BLaER1 treated with 17β-estradiol and CSF1 and Interleukin-3, amounts not matched to agents 10 nM and 100 nM (cell line): ENCODE data around the gene CLEC4F.

Experiments used
- H3K27ac ChIP-seq, 11 experiments: shearing (Covaris generic); formaldehyde crosslinking; 2 replicates each; pipeline ENCODE4 v1.8.1; 2022
- H3K27me3 ChIP-seq, 11 experiments: shearing (Covaris generic); formaldehyde crosslinking; 2 replicates each; pipeline ENCODE4 v1.8.1; 2022
- H3K36me3 ChIP-seq, 11 experiments: shearing (Covaris generic); formaldehyde crosslinking; 2 replicates each; pipeline ENCODE4 v1.8.1; 2022
- H3K4me1 ChIP-seq, 10 experiments: shearing (Covaris generic); formaldehyde crosslinking; 2 replicates each; pipeline ENCODE4 v1.8.1; 2022
- H3K4me2 ChIP-seq, 11 experiments: shearing (Covaris generic); formaldehyde crosslinking; 2 replicates each; pipeline ENCODE4 v1.8.1; 2022
- H3K4me3 ChIP-seq, 10 experiments: shearing (Covaris generic); formaldehyde crosslinking; 2 replicates each; pipeline ENCODE4 v1.8.1; 2022
- H3K9ac ChIP-seq, 11 experiments: shearing (Covaris generic); formaldehyde crosslinking; 2 replicates each; pipeline ENCODE4 v1.8.1; 2022
- H3K9me3 ChIP-seq, 11 experiments: shearing (Covaris generic); formaldehyde crosslinking; replicated peaks in 1 of 11; 2 replicates each; pipeline ENCODE4 v1.8.1; 2022
- H4K20me1 ChIP-seq, 11 experiments: shearing (Covaris generic); formaldehyde crosslinking; 2 replicates each; pipeline ENCODE4 v1.8.1; 2022
- Cebpa-rat ChIP-seq, 11 experiments: shearing (Covaris generic); IDR thresholded peaks; 2 replicates each; pipeline ENCODE4 v1.8.1; 2022

CLEC4F gene

DNA sequence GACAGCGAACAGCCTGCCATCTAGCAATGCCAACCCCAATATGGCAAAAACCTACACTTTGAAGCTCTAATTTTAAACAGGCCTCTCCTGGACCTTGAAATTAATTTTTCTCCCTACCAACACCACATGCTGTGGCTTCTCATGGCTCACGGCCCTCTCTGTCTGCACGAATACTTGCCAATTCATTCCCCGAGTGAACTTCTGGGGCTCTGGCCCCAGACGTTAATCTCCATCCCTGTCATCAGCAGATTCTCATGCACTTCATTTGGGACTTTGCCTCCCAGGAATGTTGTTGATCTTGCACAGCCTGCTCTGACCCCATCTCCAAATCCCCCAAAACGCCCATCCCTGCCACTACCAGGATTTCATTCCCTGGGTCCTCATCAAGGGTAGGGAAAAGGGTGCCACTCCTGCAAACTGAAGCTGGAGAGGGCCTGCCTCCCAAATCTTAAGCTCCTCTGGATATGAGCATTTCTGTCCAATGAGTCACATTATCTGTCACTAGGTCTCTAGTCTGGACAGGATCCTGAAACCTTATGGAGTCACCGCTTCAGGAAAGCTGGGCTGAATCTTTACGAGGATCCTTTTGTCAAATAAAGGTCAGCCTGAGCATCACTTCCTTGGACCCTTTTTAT is 40.4 kb downstream of the CLEC4F start:
- H3K27ac ChIP-seq = no peak overlapping the region
- no peaks in the 10 kb centered on the region for H3K36me3 ChIP-seq
- H3K4me2 ChIP-seq = no peak overlapping the region
- no peak for TF ChIP-seq Cebpa-rat (IDR thresholded peaks at IDR 0.05)
- peaks cover 0 to 6% (median 0%) of the 10 kb centered on the region in 10 experiments; a peak in 3 of 20 replicates for H3K4me1 ChIP-seq
- no peaks in the 10 kb centered on the region for H4K20me1 ChIP-seq
- H3K9me3 ChIP-seq = no peaks in the 10 kb centered on the region
- no peaks in the 10 kb centered on the region for H3K27me3 ChIP-seq
- no peak overlapping the region for H3K9ac ChIP-seq
- no peak overlapping the region for H3K4me3 ChIP-seq

DNA sequence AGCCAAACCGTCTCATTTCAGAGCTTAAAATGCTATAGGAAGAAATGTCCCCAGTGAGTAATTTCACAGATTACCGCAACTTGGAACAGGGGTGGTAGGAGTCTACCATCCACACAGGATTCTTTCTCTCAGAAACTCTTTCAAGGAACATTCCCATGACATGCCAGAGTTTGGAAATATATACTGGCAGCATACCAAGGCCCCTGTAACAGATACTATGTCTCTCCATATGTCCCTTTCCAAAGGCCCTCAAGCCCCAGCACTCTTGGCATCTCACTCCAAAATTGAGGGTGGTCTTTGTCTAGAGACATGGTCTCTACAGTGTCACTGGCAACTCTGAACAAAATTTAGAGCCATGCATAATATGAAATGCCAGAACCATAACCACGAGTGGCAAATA is 40.9 kb downstream of the CLEC4F start:
- TF ChIP-seq Cebpa-rat (IDR thresholded peaks at IDR 0.05) = no peak

DNA sequence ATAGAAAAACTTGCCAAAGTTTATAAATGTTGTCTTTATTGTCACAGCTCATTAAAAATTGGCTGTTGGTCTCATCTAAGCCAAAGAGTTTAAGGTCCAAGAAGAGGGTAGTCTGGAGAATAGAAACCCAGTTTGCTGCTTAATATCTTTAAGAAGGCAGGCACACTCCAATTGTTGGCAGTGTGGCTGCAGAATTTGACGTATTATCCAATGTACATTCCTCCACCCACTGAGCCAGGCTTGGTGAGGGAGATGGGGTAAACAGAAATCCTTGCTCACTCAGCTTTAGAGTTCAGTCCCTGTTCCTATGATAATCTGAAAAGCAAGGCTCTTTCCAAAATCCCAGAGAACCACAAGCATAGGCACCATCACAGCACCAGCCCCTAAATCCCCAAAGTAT is 41.7 kb downstream of the CLEC4F start:
- Histone ChIP-seq H4K20me1 (no peaks in the 10 kb centered on the region), H3K27ac (no peak overlapping the region), H3K4me2 (no peak overlapping the region), H3K9me3 (peaks cover 5 to 13% (median 8%) of the 10 kb centered on the region in 11 experiments; a peak in 21 of 22 replicates), H3K36me3 (no peaks in the 10 kb centered on the region), H3K9ac (no peak overlapping the region), H3K27me3 (no peaks in the 10 kb centered on the region), H3K4me3 (no peak overlapping the region), H3K4me1 (peaks cover 0 to 9% (median 0%) of the 10 kb centered on the region in 10 experiments; a peak in 3 of 20 replicates)
- no peak for TF ChIP-seq Cebpa-rat (IDR thresholded peaks at IDR 0.05)

More for the DNA sequence above, 40.9 kb downstream of the CLEC4F start:
- no peaks in the 10 kb centered on the region for H3K36me3 ChIP-seq
- H3K27ac ChIP-seq = no peak overlapping the region
- no peak overlapping the region for H3K4me3 ChIP-seq
- no peak overlapping the region for H3K9ac ChIP-seq
- H4K20me1 ChIP-seq = no peaks in the 10 kb centered on the region
- no peak overlapping the region for H3K4me2 ChIP-seq
- peaks cover 0 to 5% (median under 1%) of the 10 kb centered on the region in 11 experiments; a peak in 5 of 22 replicates for H3K9me3 ChIP-seq
- peaks cover 0 to 9% (median 0%) of the 10 kb centered on the region in 10 experiments; a peak in 3 of 20 replicates for H3K4me1 ChIP-seq
- H3K27me3 ChIP-seq = no peaks in the 10 kb centered on the region

DNA sequence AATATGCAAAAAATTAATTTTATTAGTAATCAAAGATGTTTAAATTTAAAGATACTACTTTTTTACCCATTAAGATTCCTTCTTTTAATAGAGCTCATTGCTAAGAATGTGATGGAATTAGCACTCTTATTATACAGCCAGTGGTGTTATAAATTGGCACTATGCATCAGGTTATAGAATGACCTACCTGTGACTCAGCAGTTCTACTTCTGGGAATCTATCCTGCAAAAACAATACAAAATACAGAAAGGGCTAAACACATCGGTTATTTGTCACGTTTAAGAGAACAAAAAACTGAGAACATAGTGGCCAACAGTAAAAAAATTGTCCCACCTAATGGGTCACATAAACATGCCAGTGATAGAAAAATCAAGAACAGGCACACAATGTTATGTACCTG is 42.9 kb downstream of the CLEC4F start:
- H3K27me3 ChIP-seq = no peaks in the 10 kb centered on the region
- H3K9ac ChIP-seq = no peak overlapping the region
- no peak for TF ChIP-seq Cebpa-rat (IDR thresholded peaks at IDR 0.05)
- no peaks in the 10 kb centered on the region for H4K20me1 ChIP-seq
- H3K4me2 ChIP-seq = no peak overlapping the region
- no peaks in the 10 kb centered on the region for H3K36me3 ChIP-seq
- H3K9me3 ChIP-seq = peaks cover 13 to 21% (median 18%) of the 10 kb centered on the region in 11 experiments; a peak in 21 of 22 replicates
- H3K27ac ChIP-seq = no peak overlapping the region
- no peak overlapping the region for H3K4me3 ChIP-seq
- H3K4me1 ChIP-seq = peaks cover 0 to 9% (median 0%) of the 10 kb centered on the region in 10 experiments; a peak in 3 of 20 replicates

DNA sequence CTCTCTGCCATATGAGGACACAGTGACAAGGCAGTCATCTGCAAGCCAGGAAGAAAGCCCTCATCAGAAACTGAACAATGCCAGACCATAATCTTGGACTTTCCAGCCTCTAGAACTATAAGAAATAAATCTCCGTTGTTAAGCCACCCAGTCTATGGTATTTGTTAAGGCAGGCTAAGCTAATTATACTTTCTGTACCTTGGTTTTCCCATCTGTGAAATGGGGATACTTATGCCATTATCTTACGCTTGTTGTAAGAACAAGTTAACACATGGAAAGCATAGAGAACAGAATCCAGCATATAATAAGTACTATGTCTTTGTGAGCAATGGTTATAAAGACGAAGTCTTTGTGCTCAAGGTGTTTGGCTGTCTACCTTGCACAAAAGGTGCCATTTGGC is 44.1 kb downstream of the CLEC4F start:
- Histone ChIP-seq H3K9me3 (peaks cover 13 to 21% (median 18%) of the 10 kb centered on the region in 11 experiments; a peak in 21 of 22 replicates), H3K9ac (no peak overlapping the region), H3K27ac (no peak overlapping the region), H3K4me1 (peaks cover 0 to 9% (median 0%) of the 10 kb centered on the region in 10 experiments; a peak in 3 of 20 replicates), H3K4me2 (no peak overlapping the region), H3K27me3 (no peaks in the 10 kb centered on the region), H3K36me3 (no peaks in the 10 kb centered on the region), H3K4me3 (no peak overlapping the region), H4K20me1 (no peaks in the 10 kb centered on the region)
- TF ChIP-seq Cebpa-rat (IDR thresholded peaks at IDR 0.05) = no peak

DNA sequence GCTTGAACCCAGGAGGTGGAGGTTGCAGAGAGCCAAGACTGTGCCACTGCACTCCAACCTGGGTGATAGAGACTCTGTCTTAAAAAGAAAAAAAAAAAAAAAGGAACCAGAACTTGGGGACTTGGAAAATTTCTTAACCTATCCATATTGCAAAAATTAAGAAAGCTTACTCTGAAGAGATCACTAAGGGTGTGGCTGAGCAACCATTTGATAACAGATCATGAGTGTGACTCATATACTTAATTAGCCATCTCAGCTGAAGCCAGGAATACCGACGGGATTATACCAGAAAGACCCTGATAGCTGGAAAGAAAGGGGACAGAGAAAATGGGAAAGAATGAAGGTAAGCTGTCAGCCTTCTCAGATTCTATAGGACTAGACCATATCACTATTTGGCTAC is 45.3 kb downstream of the CLEC4F start:
- Histone ChIP-seq H3K4me2 (peak overlapping the region in 1 of 11 experiments; percentile 8; a peak in 1 of 22 replicates), H3K4me1 (peaks cover 0 to 9% (median 0%) of the 10 kb centered on the region in 10 experiments; a peak in 3 of 20 replicates), H4K20me1 (no peaks in the 10 kb centered on the region), H3K9ac (no peak overlapping the region), H3K36me3 (no peaks in the 10 kb centered on the region), H3K27ac (no peak overlapping the region), H3K27me3 (no peaks in the 10 kb centered on the region), H3K4me3 (no peak overlapping the region), H3K9me3 (peaks cover 13 to 21% (median 18%) of the 10 kb centered on the region in 11 experiments; a peak in 21 of 22 replicates)
- no peak for TF ChIP-seq Cebpa-rat (IDR thresholded peaks at IDR 0.05)

DNA sequence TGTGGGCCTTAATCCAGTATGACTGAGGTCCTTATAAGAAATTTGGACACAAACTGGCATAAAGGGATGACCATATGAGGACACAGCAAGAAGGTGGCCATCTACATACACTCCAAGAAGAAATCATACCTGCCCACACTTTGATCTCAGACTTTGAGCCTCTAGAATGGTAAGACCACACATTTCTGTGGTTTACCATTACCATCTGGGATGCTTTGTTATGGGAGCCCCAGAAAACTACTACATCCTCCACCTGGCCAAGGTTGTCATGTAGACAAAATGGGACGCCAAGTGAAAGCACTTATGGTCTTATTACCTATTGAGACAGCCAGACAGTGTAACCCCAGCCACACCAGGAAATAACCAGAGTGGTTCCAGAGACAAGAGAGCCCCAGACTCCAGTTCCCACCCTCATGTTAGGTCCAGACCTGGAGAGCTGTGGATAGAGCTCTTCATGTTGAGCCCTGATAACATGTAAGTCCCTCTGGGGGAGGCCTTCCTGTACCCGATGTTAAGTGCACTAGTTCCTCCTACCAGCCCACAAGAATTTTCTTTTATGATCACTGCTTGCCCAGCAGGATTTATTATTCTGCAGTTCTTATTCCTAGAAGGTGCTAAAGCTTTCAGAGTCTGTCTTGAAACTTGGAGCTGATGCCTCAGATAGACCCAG is 47.8 kb downstream of the CLEC4F start:
- no peak for TF ChIP-seq Cebpa-rat (IDR thresholded peaks at IDR 0.05)
- no peaks in the 10 kb centered on the region for H4K20me1 ChIP-seq

DNA sequence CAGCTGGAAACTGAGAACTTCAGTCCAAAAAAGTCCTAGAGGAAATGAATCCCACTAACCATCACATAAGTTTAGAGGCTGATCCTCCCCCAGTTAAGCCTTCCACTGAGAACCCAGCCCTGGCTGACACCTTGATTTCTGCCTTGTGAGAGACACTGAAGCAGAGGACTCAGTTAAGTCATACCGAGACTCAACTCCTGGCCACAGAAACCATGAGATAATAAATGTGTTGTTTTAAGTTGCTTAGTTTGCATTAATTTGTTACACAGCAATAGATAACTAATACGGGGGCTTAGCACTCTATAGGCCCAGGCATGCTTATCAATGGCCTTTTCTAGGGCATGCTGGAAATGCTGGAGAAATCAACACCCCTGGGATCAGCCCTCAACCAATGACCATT is 49.0 kb downstream of the CLEC4F start:
- Histone ChIP-seq H4K20me1 (peaks cover 0 to 2% (median 0%) of the 10 kb centered on the region in 11 experiments; a peak in 1 of 22 replicates), H3K9ac (no peak overlapping the region), H3K27ac (no peak overlapping the region), H3K9me3 (peaks cover 13 to 21% (median 18%) of the 10 kb centered on the region in 11 experiments; a peak in 21 of 22 replicates), H3K27me3 (no peaks in the 10 kb centered on the region), H3K4me3 (no peak overlapping the region), H3K4me1 (peaks cover 4 to 17% (median 11%) of the 10 kb centered on the region in 10 experiments), H3K36me3 (no peaks in the 10 kb centered on the region), H3K4me2 (no peak overlapping the region)
- no peak for TF ChIP-seq Cebpa-rat (IDR thresholded peaks at IDR 0.05)

More for the DNA sequence above, 47.8 kb downstream of the CLEC4F start:
- Histone ChIP-seq H3K4me2 (no peak overlapping the region; a peak in 2 of 22 replicates), H3K9ac (no peak overlapping the region), H3K27me3 (no peaks in the 10 kb centered on the region), H3K36me3 (no peaks in the 10 kb centered on the region), H3K4me3 (no peak overlapping the region), H3K27ac (no peak overlapping the region), H3K4me1 (peaks cover 0 to 13% (median 7%) of the 10 kb centered on the region in 10 experiments; a peak in 12 of 20 replicates), H3K9me3 (peaks cover 13 to 21% (median 18%) of the 10 kb centered on the region in 11 experiments; a peak in 21 of 22 replicates)

DNA sequence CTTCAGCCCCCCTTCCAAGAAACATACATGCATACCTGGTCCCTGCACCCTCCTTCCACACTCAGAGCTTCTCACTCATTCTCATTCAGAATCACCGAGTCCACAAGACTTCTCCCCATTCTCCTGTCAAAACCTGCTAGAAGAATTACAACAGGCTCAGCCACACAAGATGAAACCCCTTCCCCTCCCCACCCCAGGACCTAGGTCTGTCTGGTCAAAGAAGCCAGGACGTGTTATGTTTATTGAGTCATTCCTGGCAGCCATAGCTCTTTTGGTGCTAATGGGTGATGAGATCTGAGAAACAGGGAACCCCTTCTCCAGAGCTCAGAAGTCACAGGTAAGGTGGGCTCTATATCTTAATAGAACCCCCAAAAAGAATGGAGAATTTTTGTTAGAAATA is 50.9 kb downstream of the CLEC4F start:
- Histone ChIP-seq H3K27me3 (no peaks in the 10 kb centered on the region), H3K9me3 (peaks cover 13 to 20% (median 17%) of the 10 kb centered on the region in 11 experiments; a peak in 21 of 22 replicates), H3K4me3 (no peak overlapping the region), H3K36me3 (peaks cover 0 to 6% (median 0%) of the 10 kb centered on the region in 11 experiments; a peak in 1 of 22 replicates), H3K4me1 (peaks cover 9 to 31% (median 17%) of the 10 kb centered on the region in 10 experiments), H3K4me2 (no peak overlapping the region), H3K27ac (no peak overlapping the region), H3K9ac (no peak overlapping the region), H4K20me1 (peaks cover 0 to 12% (median 0%) of the 10 kb centered on the region in 11 experiments; a peak in 3 of 22 replicates)
- TF ChIP-seq Cebpa-rat (IDR thresholded peaks at IDR 0.05) = no peak
